ENCODE results near the gene CPD.

- TF ChIP-seq BCL6 (CRISPR knock-in tag; IDR thresholded peaks at IDR 0.05) (no peak), ZNF335 (CRISPR knock-in tag; IDR thresholded peaks at IDR 0.05) (no peak), CTCF (CRISPR knock-in tag; IDR thresholded peaks at IDR 0.05) (no peak)
Observed at GRCh38 chr17:30357476-30357875, 21.3 kb upstream of the CPD start.
